ENCODE data around the gene ANGEL1.

GRCh38 chr14:76765461-76765931, 47.2 kb downstream of the ANGEL1 start:
- TF ChIP-seq CTCF (IDR thresholded peaks at IDR 0.05) (no peak), POLR2A (IDR thresholded peaks at IDR 0.05) (no peak)

All from heart left ventricle (tissue), 13 donors.